Trophoblast cell (in vitro differentiated cells and primary cell): ENCODE data around the gene EXOC1L.
A peak's percentile ranks its signal among the peaks of the same experiment; 100 is the strongest.

Source experiments
- DNase-seq, 2 donors: peaks; one replicate each; pipeline ENCODE4 v3.0.0-alpha.2; 2016
- H2AFZ ChIP-seq: 2 replicates; pipeline ENCODE4 v1.6.1; 2013; ENCODE audit warnings: low read length, moderate library complexity, mild to moderate bottlenecking; ENCODE audit not compliant: insufficient read depth, poor library complexity
- H2AK5ac ChIP-seq: 2 replicates; pipeline ENCODE4 v1.6.1; 2013; ENCODE audit warnings: mild to moderate bottlenecking, low read length
- H2BK120ac ChIP-seq: 2 replicates; pipeline ENCODE4 v1.6.1; 2013; ENCODE audit warnings: low read length, mild to moderate bottlenecking, moderate library complexity; ENCODE audit not compliant: insufficient read depth, poor library complexity
- H2BK12ac ChIP-seq: 2 replicates; pipeline ENCODE4 v1.6.1; 2013; ENCODE audit warnings: mild to moderate bottlenecking, low read length, moderate library complexity
- H2BK5ac ChIP-seq: 2 replicates; pipeline ENCODE4 v1.6.1; 2013; ENCODE audit warnings: low read length, low read depth, moderate library complexity, mild to moderate bottlenecking; ENCODE audit not compliant: poor library complexity
- H3K14ac ChIP-seq: 2 replicates; pipeline ENCODE4 v1.6.1; 2013; ENCODE audit warnings: mild to moderate bottlenecking, low read length
- H3K18ac ChIP-seq: 2 replicates; pipeline ENCODE4 v1.6.1; 2013; ENCODE audit warnings: mild to moderate bottlenecking, low read length
- H3K23ac ChIP-seq: 2 replicates; pipeline ENCODE4 v1.6.1; 2013; ENCODE audit warnings: low read length
- H3K27ac ChIP-seq: 2 replicates; pipeline ENCODE4 v1.5.1; 2013; ENCODE audit warnings: low read depth, mild to moderate bottlenecking, inconsistent platforms, low read length, moderate library complexity
- H3K27me3 ChIP-seq: 2 replicates; pipeline ENCODE4 v1.6.1; 2013; ENCODE audit warnings: inconsistent platforms, mild to moderate bottlenecking, low read length, moderate library complexity; ENCODE audit not compliant: insufficient read depth
- H3K36me3 ChIP-seq, 2 experiments: 1 replicate in 1 of 2; 2 replicates in 1 of 2; pipeline ENCODE4 v1.6.1; 2013; ENCODE audit warnings: low read length in 2 of 2, mild to moderate bottlenecking in 2 of 2, moderate library complexity in 1 of 2; ENCODE audit not compliant: insufficient read depth in 2 of 2, control insufficient read depth in 1 of 2
- H3K4ac ChIP-seq: 2 replicates; pipeline ENCODE4 v1.6.1; 2013; ENCODE audit warnings: low read depth, mild to moderate bottlenecking, low read length, moderate library complexity
- H3K4me1 ChIP-seq, 2 experiments: 1 replicate in 1 of 2; 2 replicates in 1 of 2; pipeline ENCODE4 v1.6.1; 2013; ENCODE audit warnings: low read length in 2 of 2, mild to moderate bottlenecking in 2 of 2, moderate library complexity in 1 of 2; ENCODE audit not compliant: insufficient read depth in 2 of 2, control insufficient read depth in 1 of 2
- H3K4me2 ChIP-seq: 2 replicates; pipeline ENCODE4 v1.6.1; 2013; ENCODE audit warnings: inconsistent platforms, mild to moderate bottlenecking, low read length, moderate library complexity
- H3K4me3 ChIP-seq: 2 replicates; pipeline ENCODE4 v1.5.1; 2013; ENCODE audit warnings: mild to moderate bottlenecking, low read depth, low read length, inconsistent platforms
- H3K79me1 ChIP-seq: one replicate; pipeline ENCODE4 v1.6.1; 2013; ENCODE audit warnings: low read length
- H3K79me2 ChIP-seq: 2 replicates; pipeline ENCODE4 v1.6.1; 2013; ENCODE audit warnings: low read length, mild to moderate bottlenecking; ENCODE audit not compliant: control insufficient read depth, insufficient read depth, poor library complexity
- H3K9ac ChIP-seq: 2 replicates; pipeline ENCODE4 v1.6.1; 2013; ENCODE audit warnings: mild to moderate bottlenecking, low read length
- H3K9me3 ChIP-seq: 2 replicates; pipeline ENCODE4 v1.6.1; 2013; ENCODE audit warnings: low read depth, mild to moderate bottlenecking, control low read depth, inconsistent platforms, low read length; ENCODE audit not compliant: insufficient read depth
- H4K12ac ChIP-seq: 2 replicates; pipeline ENCODE4 v1.6.1; 2013; ENCODE audit warnings: low read depth, mild to moderate bottlenecking, low read length, moderate library complexity
- H4K8ac ChIP-seq: 2 replicates; pipeline ENCODE4 v1.6.1; 2013; ENCODE audit warnings: low read depth, mild to moderate bottlenecking, low read length, moderate library complexity
- H4K91ac ChIP-seq: one replicate; pipeline ENCODE4 v1.6.1; 2013; ENCODE audit warnings: low read depth, mild to moderate bottlenecking, low read length, moderate library complexity
- WGBS: extraction: QIAGEN DNeasy Blood & Tissue Kit; methylation state at CpG from one replicate; pipeline ENCODE4 v1.1.7; 2013; ENCODE audit warnings: missing lambda C conversion rate; ENCODE audit not compliant: insufficient read length, insufficient coverage; ENCODE audit errors: extremely low coverage; 5-methylcytosine and 5-hydroxymethylcytosine counted together

Gene EXOC1L

GRCh38 chr4:55866290-55866907 is 46.8 kb downstream of the EXOC1L start:
- H2AFZ ChIP-seq = no peak overlapping the region
- no peak overlapping the region for H2BK5ac ChIP-seq
- H4K12ac ChIP-seq = no peak overlapping the region
- H3K14ac ChIP-seq = no peak overlapping the region
- H3K9ac ChIP-seq = no peak overlapping the region
- H3K27ac ChIP-seq = no peak overlapping the region
- H3K79me1 ChIP-seq = no peaks in the 10 kb centered on the region
- no peaks in the 10 kb centered on the region for H3K9me3 ChIP-seq
- H3K36me3 ChIP-seq = peaks cover 2 to 6% of the 10 kb centered on the region in 2 experiments
- H2BK120ac ChIP-seq = no peak overlapping the region
- no CpG with 5 or more reads among the region's 2 CpGs for WGBS
- H3K4ac ChIP-seq = no peak overlapping the region
- no peak overlapping the region for H4K8ac ChIP-seq
- no peak overlapping the region for H3K4me3 ChIP-seq
- no peaks in the 10 kb centered on the region for H3K79me2 ChIP-seq
- H3K4me2 ChIP-seq = no peak overlapping the region
- no peak overlapping the region for H3K18ac ChIP-seq
- DNase-seq = peak; percentile 25 to 83
- no peak overlapping the region for H2BK12ac ChIP-seq
- no peak overlapping the region for H4K91ac ChIP-seq
- H3K23ac ChIP-seq = no peak overlapping the region
- no peak overlapping the region for H2AK5ac ChIP-seq
- H3K27me3 ChIP-seq = no peaks in the 10 kb centered on the region
- H3K4me1 ChIP-seq = no peaks in the 10 kb centered on the region

DNA sequence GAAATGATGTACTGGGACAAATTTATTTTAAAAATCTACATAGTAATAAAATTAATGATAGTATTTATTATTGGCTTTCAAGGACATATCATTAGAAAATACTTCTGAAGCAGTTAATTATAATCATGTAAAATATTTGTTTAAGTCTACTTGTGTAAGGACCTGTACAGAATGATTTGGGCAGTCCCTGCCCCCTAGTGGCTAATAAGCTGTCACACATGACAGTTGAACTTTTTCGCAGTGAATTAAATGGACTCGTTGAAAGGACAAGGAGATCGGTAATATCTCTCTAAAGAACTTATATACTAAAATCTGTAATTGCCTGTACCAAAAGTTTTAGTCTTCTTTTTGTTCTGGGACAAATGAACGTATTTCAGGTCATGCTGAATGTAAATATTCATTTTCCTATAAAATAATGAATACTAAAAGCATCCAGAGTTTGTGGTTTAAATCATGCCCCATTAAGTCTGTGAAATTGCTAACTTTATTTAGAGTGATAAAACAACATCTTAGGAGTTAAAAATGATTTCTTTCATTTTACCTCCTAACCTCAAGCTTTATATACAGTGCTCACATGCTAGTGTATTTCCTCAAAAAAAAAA is 47.5 kb downstream of the EXOC1L start:
- Histone ChIP-seq H3K14ac (no peak overlapping the region), H3K27me3 (no peaks in the 10 kb centered on the region), H3K9ac (no peak overlapping the region), H2BK12ac (no peak overlapping the region), H2BK120ac (no peak overlapping the region), H4K12ac (no peak overlapping the region), H3K4me3 (no peak overlapping the region), H3K27ac (no peak overlapping the region), H3K18ac (no peak overlapping the region), H4K91ac (no peak overlapping the region), H4K8ac (no peak overlapping the region), H3K4me1 (no peaks in the 10 kb centered on the region), H3K4me2 (no peak overlapping the region), H2AFZ (no peak overlapping the region), H3K36me3 (peaks cover 2 to 6% of the 10 kb centered on the region in 2 experiments), H3K23ac (no peak overlapping the region), H3K4ac (no peak overlapping the region), H3K79me1 (no peaks in the 10 kb centered on the region), H2AK5ac (no peak overlapping the region), H3K9me3 (no peaks in the 10 kb centered on the region), H3K79me2 (no peaks in the 10 kb centered on the region), H2BK5ac (no peak overlapping the region)
- no CpG with 5 or more reads among the region's 4 CpGs for WGBS
- peak; percentile 20 to 80 for DNase-seq

GRCh38 chr4:55868581-55869090 is 49.0 kb downstream of the EXOC1L start:
- Histone ChIP-seq H4K12ac (no peak overlapping the region), H2BK12ac (no peak overlapping the region), H3K9ac (no peak overlapping the region), H3K4me2 (no peak overlapping the region), H2BK120ac (no peak overlapping the region), H3K4me3 (no peak overlapping the region), H3K9me3 (no peaks in the 10 kb centered on the region), H3K27me3 (no peaks in the 10 kb centered on the region), H2BK5ac (no peak overlapping the region), H3K79me1 (no peaks in the 10 kb centered on the region), H3K4ac (no peak overlapping the region), H2AFZ (no peak overlapping the region), H3K4me1 (no peaks in the 10 kb centered on the region), H3K23ac (no peak overlapping the region), H4K91ac (no peak overlapping the region), H3K79me2 (no peaks in the 10 kb centered on the region), H3K36me3 (peaks cover 0 to 4% of the 10 kb centered on the region in 2 experiments), H3K18ac (no peak overlapping the region), H3K27ac (no peak overlapping the region), H2AK5ac (no peak overlapping the region), H3K14ac (no peak overlapping the region), H4K8ac (no peak overlapping the region)
- WGBS = no CpG with 5 or more reads among the region's 1 CpG
- no peak for DNase-seq

GRCh38 chr4:55871299-55871800 is 51.8 kb downstream of the EXOC1L start:
- no peak overlapping the region for H3K4ac ChIP-seq
- DNase-seq = no peak
- no peak overlapping the region for H2BK120ac ChIP-seq
- H4K12ac ChIP-seq = no peak overlapping the region
- H3K18ac ChIP-seq = no peak overlapping the region
- H2AK5ac ChIP-seq = no peak overlapping the region
- H3K9me3 ChIP-seq = no peaks in the 10 kb centered on the region
- no peaks in the 10 kb centered on the region for H3K79me1 ChIP-seq
- H4K91ac ChIP-seq = no peak overlapping the region
- no peak overlapping the region for H2BK12ac ChIP-seq
- no peak overlapping the region for H2BK5ac ChIP-seq
- no peak overlapping the region for H2AFZ ChIP-seq
- no peak overlapping the region for H3K9ac ChIP-seq
- no peak overlapping the region for H3K4me2 ChIP-seq
- H3K4me1 ChIP-seq = no peaks in the 10 kb centered on the region
- no peak overlapping the region for H3K23ac ChIP-seq
- no peak overlapping the region for H3K14ac ChIP-seq
- H3K79me2 ChIP-seq = no peaks in the 10 kb centered on the region
- no peak overlapping the region for H3K4me3 ChIP-seq
- peaks cover 0 to 4% of the 10 kb centered on the region in 2 experiments for H3K36me3 ChIP-seq
- H3K27ac ChIP-seq = peak overlapping the region; percentile 33
- WGBS = no CpG with 5 or more reads among the region's 5 CpGs
- no peak overlapping the region for H4K8ac ChIP-seq
- no peaks in the 10 kb centered on the region for H3K27me3 ChIP-seq
